ENCODE measurements around the gene RHOT2. TPM values are rescaled to one million over a fixed set of nuclear protein-coding genes. Genes with fewer than 3 reads are reported as not detected.

RHOT2 gene
- total RNA-seq, 1 experiment from 2014 or later, result 184 TPM

- no peaks in the 10 kb centered on the region for H3K27me3 ChIP-seq (replicated peaks; ENCODE audit: insufficient read depth, low read depth, low read length, poor library complexity)
- BruUV-seq (replicated peaks), result no TSS peak
- H3K36me3 ChIP-seq (ENCODE audit: insufficient read depth, low read length, poor library complexity, severe bottlenecking), result peaks cover 23% of the 10 kb centered on the region
- intact Hi-C loops (cut with micrococcal nuclease; ENCODE audit: unreplicated experiment), result no loop called here
- TF ChIP-seq CTCF (conservative IDR thresholded peaks at IDR 0.05; ENCODE audit: low read depth, low read length) (no peak), EZH2 (IDR thresholded peaks at IDR 0.05; ENCODE audit: borderline replicate concordance, low read depth, low read length, poor library complexity, severe bottlenecking) (no peak)
- peak overlapping the region; percentile 86 for H3K27ac ChIP-seq (ENCODE audit: low read depth, low read length, poor library complexity, severe bottlenecking)
- peak; percentile 52 for DNase-seq (ENCODE audit: low spot score)
- POLR2A ChIA-PET (ENCODE audit: low non-redundant PET), result interaction anchor here (0.6 kb wide), 1 partner anchor 15 kb away, joined by 3 read pairs; no protein-coding TSS in a partner anchor
- H3K4me1 ChIP-seq (ENCODE audit: insufficient read depth, low read length, poor library complexity, severe bottlenecking), result peaks cover 33% of the 10 kb centered on the region
- no peaks in the 10 kb centered on the region for H3K9me3 ChIP-seq (ENCODE audit: low read depth, low read length, poor library complexity, severe bottlenecking)
- H3K4me3 ChIP-seq (ENCODE audit: low read depth, low read length, poor library complexity, severe bottlenecking), result peak overlapping the region; percentile 94
- CTCF ChIA-PET, result interaction anchor here (0.5 kb wide), 1 partner anchor 16 kb away, joined by 8 read pairs; no protein-coding TSS in a partner anchor
Measured at GRCh38 chr16:680967-681745, 13.2 kb downstream of the RHOT2 start.

DNA sequence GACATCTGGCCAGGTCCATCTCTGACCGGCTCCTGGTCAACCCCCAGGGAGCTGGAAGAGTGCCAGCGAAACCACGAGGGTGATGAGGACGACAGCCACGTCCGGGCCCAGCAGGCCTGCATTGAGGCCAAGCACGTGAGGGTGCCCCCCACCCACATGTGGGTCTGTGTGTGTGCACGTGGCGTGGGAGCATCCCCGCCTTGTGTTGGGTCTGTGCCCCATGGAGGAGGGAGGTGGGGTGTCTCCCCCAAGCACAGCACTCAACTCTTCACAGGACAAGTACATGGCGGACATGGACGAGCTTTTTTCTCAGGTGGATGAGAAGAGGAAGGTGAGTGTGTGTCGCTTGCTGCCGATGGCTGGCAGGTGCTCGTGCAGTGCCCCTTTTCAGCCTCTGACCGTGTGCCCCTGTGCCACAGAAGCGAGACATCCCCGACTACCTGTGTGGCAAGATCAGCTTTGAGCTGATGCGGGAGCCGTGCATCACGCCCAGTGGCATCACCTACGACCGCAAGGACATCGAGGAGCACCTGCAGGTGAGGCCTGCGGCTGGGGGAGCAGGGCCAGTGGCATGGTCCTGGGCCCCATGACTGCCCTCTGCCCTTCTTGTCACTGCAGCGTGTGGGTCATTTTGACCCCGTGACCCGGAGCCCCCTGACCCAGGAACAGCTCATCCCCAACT, 14.0 kb downstream of the RHOT2 start:
- Histone ChIP-seq H3K9me3 (ENCODE audit: low read depth, low read length, poor library complexity, severe bottlenecking) (no peaks in the 10 kb centered on the region), H3K4me3 (ENCODE audit: low read depth, low read length, poor library complexity, severe bottlenecking) (peak overlapping the region; percentile 94), H3K36me3 (ENCODE audit: insufficient read depth, low read length, poor library complexity, severe bottlenecking) (peaks cover 25% of the 10 kb centered on the region), H3K4me1 (ENCODE audit: insufficient read depth, low read length, poor library complexity, severe bottlenecking) (peaks cover 33% of the 10 kb centered on the region), H3K27me3 (replicated peaks; ENCODE audit: insufficient read depth, low read depth, low read length, poor library complexity) (no peaks in the 10 kb centered on the region), H3K27ac (ENCODE audit: low read depth, low read length, poor library complexity, severe bottlenecking) (peak overlapping the region; percentile 86)
- no peak for TF ChIP-seq EZH2 (IDR thresholded peaks at IDR 0.05; ENCODE audit: borderline replicate concordance, low read depth, low read length, poor library complexity, severe bottlenecking)
- no peak for DNase-seq (ENCODE audit: low spot score)
- BruUV-seq (replicated peaks), result TSS peak; percentile 90
- intact Hi-C loops (cut with micrococcal nuclease; ENCODE audit: unreplicated experiment), result no loop called here
- ChIA-PET CTCF (interaction anchor here (0.5 kb wide), 1 partner anchor 17 kb away, joined by 8 read pairs; no protein-coding TSS in a partner anchor), POLR2A (ENCODE audit: low non-redundant PET) (interaction anchor here (0.6 kb wide), 1 partner anchor 14 kb away, joined by 3 read pairs; no protein-coding TSS in a partner anchor)

- TF ChIP-seq EZH2 (IDR thresholded peaks at IDR 0.05; ENCODE audit: borderline replicate concordance, low read depth, low read length, poor library complexity, severe bottlenecking) (no peak), CTCF (conservative IDR thresholded peaks at IDR 0.05; ENCODE audit: low read depth, low read length) (no peak)
- Histone ChIP-seq H3K9me3 (ENCODE audit: low read depth, low read length, poor library complexity, severe bottlenecking) (no peaks in the 10 kb centered on the region), H3K27me3 (replicated peaks; ENCODE audit: insufficient read depth, low read depth, low read length, poor library complexity) (no peaks in the 10 kb centered on the region), H3K4me3 (ENCODE audit: low read depth, low read length, poor library complexity, severe bottlenecking) (peak overlapping the region; percentile 63), H3K36me3 (ENCODE audit: insufficient read depth, low read length, poor library complexity, severe bottlenecking) (peaks cover 27% of the 10 kb centered on the region), H3K4me1 (ENCODE audit: insufficient read depth, low read length, poor library complexity, severe bottlenecking) (peaks cover 33% of the 10 kb centered on the region), H3K27ac (ENCODE audit: low read depth, low read length, poor library complexity, severe bottlenecking) (peak overlapping the region; percentile 86)
- no peak for DNase-seq (ENCODE audit: low spot score)
- BruUV-seq (replicated peaks), result no TSS peak
- intact Hi-C loops (cut with micrococcal nuclease; ENCODE audit: unreplicated experiment), result no loop called here
- POLR2A ChIA-PET (ENCODE audit: low non-redundant PET), result no interaction called here
- CTCF ChIA-PET, result no interaction called here
Measured at GRCh38 chr16:682493-683395, 14.8 kb downstream of the RHOT2 start.
